T47D (cell line): ENCODE measurements around the gene ZDHHC20.
A peak's percentile ranks its signal among the peaks of the same experiment; 100 is the strongest.

Source experiments
- DNase-seq, 2 experiments: peaks; one replicate each; pipeline versions ENCODE4 v3.0.0 to v3.0.0-alpha.2; 2011 to 2012; ENCODE audit warnings: low read depth in 1 of 2, low spot score in 1 of 2
- JUND ChIP-seq: IDR thresholded peaks from 2 replicates; pipeline ENCODE4 v1.6.1; 2012; ENCODE audit warnings: low read depth
- in situ Hi-C: cut with HindIII; loops from 2 replicates; pipeline ENCODE4 v1.10.0; 2016; ENCODE audit warnings: low sequenced_read_pairs, low pct_unique_long_range_greater_than_20kb

ZDHHC20 gene

DNA sequence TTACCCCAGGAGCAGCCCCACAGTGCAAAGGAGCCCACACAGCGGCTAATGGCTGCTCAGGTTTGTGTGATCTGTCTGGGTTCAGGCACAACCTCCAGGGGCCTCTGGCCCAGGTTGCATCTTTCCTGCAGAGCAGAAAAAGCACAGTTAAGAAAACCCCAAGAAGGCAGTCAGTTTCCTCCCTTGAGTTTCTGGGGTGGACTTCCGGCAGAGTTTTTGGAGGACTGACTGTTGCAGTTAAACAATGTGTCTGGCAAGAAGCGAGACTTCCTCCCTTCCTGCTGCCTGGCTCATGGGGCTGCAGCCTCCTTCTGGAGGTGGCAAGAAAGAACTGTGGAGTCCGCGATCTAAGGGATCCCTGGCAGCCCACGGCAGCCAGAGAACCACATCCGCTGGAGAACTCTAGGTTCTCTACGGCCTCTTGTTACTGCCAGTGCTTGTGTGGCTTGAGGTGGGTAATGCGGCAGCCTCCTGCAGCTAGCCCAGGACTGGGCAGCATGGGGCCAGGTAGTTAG lies 114.4 kb downstream of the ZDHHC20 start:
- in situ Hi-C loops, result no loop called here
- no peak for TF ChIP-seq JUND
- DNase-seq, result no peak

GRCh38 chr13:21343659-21344058 lies 115.4 kb downstream of the ZDHHC20 start:
- no peak for TF ChIP-seq JUND
- in situ Hi-C loops, result no loop called here
- no peak for DNase-seq

DNA sequence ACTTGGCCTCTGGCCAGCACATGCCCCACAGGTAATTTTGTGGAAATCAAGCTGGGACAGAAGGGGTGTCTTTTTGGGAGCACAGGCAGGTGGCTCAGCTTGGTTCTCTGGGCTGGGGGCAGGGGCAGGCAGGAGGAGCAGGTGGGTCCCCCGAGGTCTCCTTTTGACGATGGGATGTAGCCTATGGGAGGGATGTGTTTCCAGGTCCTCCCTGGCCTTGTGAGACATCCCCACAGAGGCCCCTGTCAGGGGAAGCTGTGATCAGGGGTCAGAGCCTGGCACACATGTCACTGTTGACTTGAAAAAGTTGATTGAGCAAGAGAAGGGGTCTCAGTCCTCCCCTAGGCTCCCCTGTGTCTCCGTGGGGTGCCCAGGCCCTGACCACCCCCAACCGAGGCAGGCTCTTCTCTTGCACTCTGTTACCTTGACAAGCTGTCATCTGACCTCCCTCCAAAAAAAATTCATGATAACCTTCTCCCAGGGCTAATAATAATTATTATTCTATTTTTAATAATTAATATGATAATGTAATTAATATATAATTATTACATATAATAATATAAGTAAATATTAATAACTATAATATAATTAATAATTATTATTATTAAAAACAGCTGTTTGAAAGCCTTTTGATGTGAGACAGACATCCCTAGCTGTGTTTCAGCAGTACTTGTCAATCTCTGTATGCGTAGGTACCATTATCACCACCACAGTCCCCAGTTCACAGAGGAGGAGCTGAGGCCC lies 116.2 kb downstream of the ZDHHC20 start:
- in situ Hi-C loops, result no loop called here
- no peak for TF ChIP-seq JUND
- DNase-seq, result no peak

DNA sequence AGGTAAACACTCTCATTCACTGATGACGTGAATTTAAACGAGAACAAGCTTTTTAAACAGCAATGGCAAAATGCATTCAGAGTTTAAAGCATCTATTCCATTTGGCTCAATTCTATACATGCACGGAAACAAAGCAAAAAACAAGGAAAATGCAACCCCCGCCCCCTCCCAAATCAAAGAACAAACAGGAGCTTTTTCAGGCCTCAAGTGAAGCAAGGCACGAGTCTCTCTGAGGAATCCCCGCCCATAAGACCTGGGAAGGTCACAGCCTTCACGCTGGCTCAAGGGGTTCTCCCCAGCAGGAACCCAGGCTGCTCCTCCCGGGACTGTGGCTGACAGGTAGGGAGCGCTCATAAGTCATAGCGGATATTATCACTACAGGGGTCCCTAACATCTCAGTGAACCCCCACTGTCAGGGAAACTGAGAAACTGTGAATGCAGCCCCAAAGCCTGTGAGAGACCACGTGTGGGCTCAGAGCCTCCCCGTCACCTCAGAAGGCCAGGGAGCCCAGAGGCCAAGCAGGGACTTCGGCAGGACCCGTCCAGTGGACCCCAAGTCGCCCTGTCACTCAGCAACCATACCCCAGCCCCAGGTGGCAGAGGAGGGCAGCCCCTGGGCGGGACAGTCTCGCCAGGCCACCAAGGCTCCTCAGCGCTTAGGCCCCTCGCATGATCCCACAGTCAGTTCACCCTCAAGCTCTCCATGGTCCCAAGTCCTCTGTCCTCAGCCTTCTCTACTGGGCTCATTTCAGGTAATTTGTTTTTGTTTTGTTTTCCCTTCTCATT lies 117.3 kb downstream of the ZDHHC20 start:
- no peak for TF ChIP-seq JUND
- no peak for DNase-seq
- in situ Hi-C loops, result no loop called here

GRCh38 chr13:21338639-21339278 lies 120.3 kb downstream of the ZDHHC20 start:
- peak in 1 of 2 experiments; percentile 18 for DNase-seq

GRCh38 chr13:21338156-21338555 lies 120.9 kb downstream of the ZDHHC20 start:
- in situ Hi-C loops, result no loop called here
- peak in 1 of 2 experiments; percentile 41 for DNase-seq

More at GRCh38 chr13:21338639-21339278, 120.3 kb downstream of the ZDHHC20 start:
- no peak for TF ChIP-seq JUND
- in situ Hi-C loops, result no loop called here

DNA sequence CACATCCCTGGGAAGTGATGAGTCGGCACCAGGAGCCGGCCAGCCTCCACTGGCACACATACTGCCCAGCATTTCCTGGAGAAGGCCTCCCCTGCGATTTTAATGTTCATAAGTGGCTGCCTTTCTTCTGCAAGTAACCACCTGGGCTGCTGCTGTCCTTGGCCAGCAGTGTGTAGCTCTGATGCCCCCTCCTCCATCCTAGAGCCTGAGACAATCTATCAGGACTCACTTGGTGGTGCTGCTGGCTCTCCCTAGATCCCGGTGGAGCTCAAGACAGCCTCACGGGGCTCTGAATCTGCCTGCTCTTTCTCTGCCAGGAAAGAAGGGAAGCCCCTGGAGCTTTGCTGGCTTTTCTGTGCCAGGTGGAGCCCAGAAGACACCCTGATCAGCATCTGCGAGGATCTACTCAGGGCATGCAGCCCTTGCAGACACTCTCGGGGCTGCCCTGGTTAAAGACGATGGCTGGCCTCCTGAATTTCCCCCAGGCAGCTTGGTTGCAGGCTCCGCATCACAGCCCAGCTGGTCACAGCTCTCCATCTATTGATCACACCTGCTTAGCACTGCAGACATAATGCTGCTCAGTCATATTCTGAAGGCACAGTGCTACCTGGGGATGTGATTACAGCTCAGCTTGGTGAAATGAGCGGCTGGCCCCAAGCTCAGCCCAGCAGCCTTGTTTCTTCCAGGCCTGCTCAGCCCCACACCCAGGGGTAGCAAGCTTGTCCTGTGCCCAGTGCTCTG lies 122.3 kb downstream of the ZDHHC20 start:
- TF ChIP-seq JUND, result no peak
- DNase-seq, result no peak
- in situ Hi-C loops, result no loop called here

More at GRCh38 chr13:21338156-21338555, 120.9 kb downstream of the ZDHHC20 start:
- no peak for TF ChIP-seq JUND

DNA sequence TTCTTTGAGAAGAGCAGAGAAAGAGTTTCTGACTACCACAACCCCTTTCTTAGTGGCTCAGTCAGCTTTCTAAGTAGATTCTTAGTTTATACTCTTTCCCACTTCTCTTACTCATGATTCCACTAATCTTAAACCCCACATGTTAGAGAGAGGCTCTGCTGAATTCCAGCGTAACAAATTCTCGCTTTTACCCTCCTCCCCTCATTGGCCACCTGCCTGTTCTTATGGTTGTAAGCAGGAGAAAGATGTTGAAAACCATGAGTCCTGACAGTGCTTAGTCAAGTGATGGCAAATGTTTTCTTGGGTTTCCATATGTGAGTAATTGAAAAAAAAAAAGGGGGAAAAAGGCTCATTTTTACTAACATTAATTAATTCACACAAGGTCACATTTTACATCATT lies 125.9 kb downstream of the ZDHHC20 start:
- TF ChIP-seq JUND, result no peak
- in situ Hi-C loops, result no loop called here
- DNase-seq, result no peak

- DNase-seq, result no peak
- in situ Hi-C loops, result no loop called here
- no peak for TF ChIP-seq JUND
Observed at GRCh38 chr13:21330126-21330861, 128.8 kb downstream of the ZDHHC20 start.

- TF ChIP-seq JUND, result no peak
- no peak for DNase-seq
- in situ Hi-C loops, result no loop called here
Observed at GRCh38 chr13:21328836-21329477, 130.1 kb downstream of the ZDHHC20 start.

GRCh38 chr13:21328201-21328600 lies 130.9 kb downstream of the ZDHHC20 start:
- no peak for TF ChIP-seq JUND
- in situ Hi-C loops, result no loop called here
- DNase-seq, result peak in 1 of 2 experiments; percentile 12
